PC-3 (cell line): Measurements from ENCODE around the gene GRAMD2A. TPM values are rescaled to one million over a fixed set of nuclear protein-coding genes. Genes with fewer than 3 reads are reported as not detected.

Experiments used
- ATAC-seq: fragments of 200-7000 bp; cut with Tn5 transposase; 2 replicates; pipeline ENCODE4 v1.9.1; 2020; ENCODE audit warnings: mild to moderate bottlenecking, moderate library complexity
- BruUV-seq: library from RNA; stranded (reverse); fragments of 400-500 nt; replicated peaks from 2 replicates; lab custom pipeline; 2021; lab: Mats Ljungman, UMichigan
- CTCF ChIA-PET: fragments of 300-600 bp; sonication (Branson Sonifier 250); formaldehyde crosslinking; loops from one replicate; lab custom pipeline; 2022; ENCODE audit warnings: antibody characterized with exemption; lab: Charles Lee
- POLR2A ChIA-PET: fragments of 300-600 bp; sonication (Branson Sonifier 250); formaldehyde crosslinking; loops from one replicate; lab custom pipeline; 2022; ENCODE audit warnings: antibody characterized with exemption; ENCODE audit not compliant: unreplicated experiment; lab: Charles Lee
- DNase-seq: peaks from one replicate; pipeline ENCODE4 v3.0.0-alpha.2; 2015
- H2AFZ ChIP-seq: fragments of 300-600 bp; sonication (generic); 2 replicates; pipeline ENCODE4 v1.6.0; 2016; ENCODE audit warnings: antibody characterized with exemption, low read length
- H3F3A ChIP-seq: fragments of 300-600 bp; sonication (generic); one replicate; pipeline ENCODE4 v1.6.0; 2017; ENCODE audit warnings: antibody characterized with exemption, low read length, control low read depth, mild to moderate bottlenecking; ENCODE audit not compliant: unreplicated experiment
- H3K27ac ChIP-seq: fragments of 300-600 bp; sonication (generic); 2 replicates; pipeline ENCODE4 v1.5.1; 2016; ENCODE audit warnings: mild to moderate bottlenecking, low read length
- H3K27me3 ChIP-seq: fragments of 300-600 bp; sonication (generic); 2 replicates; pipeline ENCODE4 v1.6.1; 2016; ENCODE audit warnings: low read length, mixed read lengths
- H3K36me3 ChIP-seq: fragments of 300-600 bp; sonication (generic); 2 replicates; pipeline ENCODE4 v1.6.1; 2016; ENCODE audit warnings: low read depth, mixed run types, low read length, mixed read lengths
- H3K4me1 ChIP-seq: fragments of 300-600 bp; sonication (generic); 2 replicates; pipeline ENCODE4 v1.5.1; 2016; ENCODE audit warnings: low read length; ENCODE audit not compliant: insufficient read depth
- H3K4me2 ChIP-seq: fragments of 300-600 bp; sonication (generic); 2 replicates; pipeline ENCODE4 v1.6.0; 2016; ENCODE audit warnings: low read length
- H3K4me3 ChIP-seq: fragments of 300-600 bp; sonication (generic); 2 replicates; pipeline ENCODE4 v1.5.1; 2016; ENCODE audit warnings: mild to moderate bottlenecking, low read length, mixed read lengths
- H3K79me2 ChIP-seq: fragments of 300-600 bp; sonication (generic); 2 replicates; pipeline ENCODE4 v1.6.1; 2017; ENCODE audit warnings: low read length, mixed read lengths
- H3K9ac ChIP-seq: fragments of 300-600 bp; sonication (generic); 2 replicates; pipeline ENCODE4 v1.6.0; 2016; ENCODE audit warnings: mild to moderate bottlenecking, low read length
- H3K9me2 ChIP-seq: fragments of 300-600 bp; sonication (generic); replicated peaks from 2 replicates; pipeline ENCODE4 v1.6.1; 2016; ENCODE audit warnings: mixed run types, low read length, mixed read lengths
- H3K9me3 ChIP-seq: fragments of 300-600 bp; sonication (generic); 2 replicates; pipeline ENCODE4 v1.6.1; 2016; ENCODE audit warnings: low read length, mixed read lengths
- H4K20me1 ChIP-seq: fragments of 300-600 bp; sonication (generic); 2 replicates; pipeline ENCODE4 v1.6.1; 2016; ENCODE audit warnings: low read length, mixed read lengths
- CTCF ChIP-seq: fragments of 300-600 bp; sonication (generic); conservative IDR thresholded peaks from 2 replicates; pipeline ENCODE4 v1.5.1; 2017; ENCODE audit warnings: antibody characterized with exemption, low read depth, mild to moderate bottlenecking, low read length
- EZH2 ChIP-seq: fragments of 300-600 bp; sonication (generic); IDR thresholded peaks from one replicate; pipeline ENCODE4 v1.6.1; 2017; ENCODE audit warnings: antibody characterized with exemption, mild to moderate bottlenecking, low read length; ENCODE audit not compliant: unreplicated experiment
- EZH2phosphoT487 ChIP-seq: fragments of 300-600 bp; sonication (generic); IDR thresholded peaks from 2 replicates; pipeline ENCODE4 v1.6.1; 2018; ENCODE audit warnings: mild to moderate bottlenecking, antibody characterized with exemption, low read length, borderline replicate concordance
- intact Hi-C: fragments of 100-400 bp; cut with micrococcal nuclease; formaldehyde crosslinking; loops from 2 replicates; pipeline ENCODE4 v1.9.0; 2023
- total RNA-seq: library from RNA; depleted of rRNA; stranded (reverse); fragments of >200 nt; gene quantifications from 2 replicates; pipeline ENCODE4 v1.2.3, GENCODE V29; 2014

The GRAMD2A gene
- total RNA-seq, 1 experiment from 2014 or later, result 0.07 TPM

- H3K4me3 ChIP-seq, result peak overlapping the region; percentile 93
- H3K79me2 ChIP-seq, result peaks cover 74% of the 10 kb centered on the region
- no peaks in the 10 kb centered on the region for H3K9me3 ChIP-seq
- H3K9ac ChIP-seq, result peak overlapping the region; percentile 95
- H3K9me2 ChIP-seq, result no peaks in the 10 kb centered on the region
- DNase-seq (no peak), ATAC-seq (no peak)
- intact Hi-C loops, result loop anchor here (10.0 kb wide), 1 partner anchor 245 kb away; the partner anchor contains the start of gene ARIH1
- H3F3A ChIP-seq, result peaks cover 12% of the 10 kb centered on the region
- ChIA-PET POLR2A (no interaction called here), CTCF (no interaction called here)
- peak overlapping the region; percentile 86 for H3K27ac ChIP-seq
- H3K4me1 ChIP-seq, result peaks cover 25% of the 10 kb centered on the region
- H2AFZ ChIP-seq, result no peak overlapping the region
- H3K4me2 ChIP-seq, result peak overlapping the region; percentile 89
- BruUV-seq, result no TSS peak
- H3K27me3 ChIP-seq, result no peaks in the 10 kb centered on the region
- H3K36me3 ChIP-seq, result peaks cover 19% of the 10 kb centered on the region
- TF ChIP-seq CTCF, result no peak
- TF ChIP-seq EZH2phosphoT487, result no peak
- no peak for TF ChIP-seq EZH2
- H4K20me1 ChIP-seq, result peaks cover 34% of the 10 kb centered on the region
Measured at GRCh38 chr15:72229947-72230196, 32.3 kb upstream of the GRAMD2A start.

- intact Hi-C loops, result loop anchor here (10.0 kb wide), 1 partner anchor 245 kb away; the partner anchor contains the start of gene ARIH1
- Histone ChIP-seq H3F3A (peaks cover 12% of the 10 kb centered on the region), H3K9me3 (no peaks in the 10 kb centered on the region), H3K36me3 (peaks cover 22% of the 10 kb centered on the region), H3K9me2 (no peaks in the 10 kb centered on the region), H3K4me1 (peaks cover 28% of the 10 kb centered on the region), H4K20me1 (peaks cover 37% of the 10 kb centered on the region), H3K27ac (peak overlapping the region; percentile 86), H3K27me3 (no peaks in the 10 kb centered on the region), H2AFZ (no peak overlapping the region), H3K4me2 (peak overlapping the region; percentile 89), H3K79me2 (peaks cover 79% of the 10 kb centered on the region), H3K4me3 (peak overlapping the region; percentile 93), H3K9ac (peak overlapping the region; percentile 95)
- TF ChIP-seq EZH2 (no peak), CTCF (no peak), EZH2phosphoT487 (no peak)
- CTCF ChIA-PET, result no interaction called here
- ATAC-seq (no peak), DNase-seq (no peak)
- BruUV-seq, result TSS peak; percentile 38
- POLR2A ChIA-PET, result no interaction called here
Measured at GRCh38 chr15:72229076-72229946, 31.7 kb upstream of the GRAMD2A start.

GRCh38 chr15:72227720-72228119, 30.1 kb upstream of the GRAMD2A start:
- intact Hi-C loops, result loop anchor here (10.0 kb wide), 1 partner anchor 247 kb away; the partner anchor contains the start of gene ARIH1
- no peaks in the 10 kb centered on the region for H3K9me2 ChIP-seq
- H3K79me2 ChIP-seq, result peaks cover 92% of the 10 kb centered on the region
- peaks cover 42% of the 10 kb centered on the region for H3K4me1 ChIP-seq
- CTCF ChIA-PET, result interaction anchor here (0.7 kb wide), 1 partner anchor 384 kb away, joined by 3 read pairs; no protein-coding TSS in a partner anchor
- H3K27me3 ChIP-seq, result no peaks in the 10 kb centered on the region
- H3K9me3 ChIP-seq, result no peaks in the 10 kb centered on the region
- DNase-seq (peak; percentile 23), ATAC-seq (no peak)
- H3K4me2 ChIP-seq, result peak overlapping the region; percentile 89
- POLR2A ChIA-PET, result no interaction called here
- peak overlapping the region; percentile 95 for H3K9ac ChIP-seq
- peaks cover 21% of the 10 kb centered on the region for H3F3A ChIP-seq
- peaks cover 53% of the 10 kb centered on the region for H4K20me1 ChIP-seq
- peak overlapping the region; percentile 86 for H3K27ac ChIP-seq
- no TSS peak for BruUV-seq
- TF ChIP-seq EZH2 (no peak), CTCF (no peak), EZH2phosphoT487 (no peak)
- peaks cover 35% of the 10 kb centered on the region for H3K36me3 ChIP-seq
- peak overlapping the region; percentile 93 for H3K4me3 ChIP-seq
- H2AFZ ChIP-seq, result no peak overlapping the region
